Peyer's patch (tissue), 4 donors: ENCODE data around the gene CDC34.

Experiments
- POLR2A ChIP-seq, 2 donors: fragments of 450-650 bp; IDR thresholded peaks; one replicate each; pipeline ENCODE4 v1.5.1; 2017; ENCODE audit warnings: antibody characterized with exemption in 2 of 2, mild to moderate bottlenecking in 2 of 2, moderate library complexity in 2 of 2
- TF ChIP-seq, protein P1 (sequence below), 6 experiments: fragments of 450-650 bp in 4 of 6; fragments of 200-600 bp in 2 of 6; sonication (generic) in 1 of 6; IDR thresholded peaks; one replicate each; pipeline ENCODE4 v1.5.1; 2017 to 2019; ENCODE audit warnings: antibody characterized with exemption in 6 of 6, mild to moderate bottlenecking in 3 of 6, moderate library complexity in 1 of 6

DNA sequence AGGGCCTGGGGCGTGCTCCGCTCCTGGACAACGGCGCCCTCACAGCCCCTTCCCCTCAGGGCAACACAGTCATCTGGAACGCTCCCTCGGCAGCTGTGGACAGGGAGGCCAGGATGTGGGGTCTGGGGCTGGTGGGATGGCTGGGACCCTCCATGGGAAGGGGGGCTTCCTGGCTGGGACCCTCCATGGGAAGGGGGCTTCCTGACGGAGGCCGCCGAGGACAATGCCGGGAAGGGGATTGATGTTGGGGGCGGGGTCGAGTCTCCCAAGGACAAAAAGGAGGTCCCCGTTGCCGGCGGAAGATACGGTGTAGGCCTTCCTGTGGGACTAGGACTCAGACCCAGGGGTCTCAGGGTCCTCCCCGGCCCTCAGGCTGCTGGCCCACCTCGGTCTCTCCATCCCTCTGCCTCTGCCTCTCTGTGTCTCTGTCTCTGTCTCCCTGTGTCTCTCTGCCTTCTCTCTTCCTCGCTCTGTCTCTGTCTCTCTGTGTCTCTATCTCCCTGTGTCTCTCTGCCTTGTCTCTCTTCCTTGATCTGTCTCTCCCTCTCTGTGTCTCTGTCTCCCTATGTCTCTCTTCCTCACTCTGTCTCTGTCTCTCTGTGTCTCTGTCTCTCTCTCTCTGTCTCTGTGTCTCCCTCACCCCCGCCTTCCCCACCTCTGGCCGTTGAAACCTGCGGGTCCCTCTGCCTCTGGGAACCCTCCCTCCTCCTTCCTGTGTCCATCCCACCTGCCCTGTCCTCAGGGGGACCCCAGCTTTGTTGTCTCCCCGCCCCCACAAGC lies 38.0 kb upstream of the CDC34 start:
- TF ChIP-seq, protein P1, sequence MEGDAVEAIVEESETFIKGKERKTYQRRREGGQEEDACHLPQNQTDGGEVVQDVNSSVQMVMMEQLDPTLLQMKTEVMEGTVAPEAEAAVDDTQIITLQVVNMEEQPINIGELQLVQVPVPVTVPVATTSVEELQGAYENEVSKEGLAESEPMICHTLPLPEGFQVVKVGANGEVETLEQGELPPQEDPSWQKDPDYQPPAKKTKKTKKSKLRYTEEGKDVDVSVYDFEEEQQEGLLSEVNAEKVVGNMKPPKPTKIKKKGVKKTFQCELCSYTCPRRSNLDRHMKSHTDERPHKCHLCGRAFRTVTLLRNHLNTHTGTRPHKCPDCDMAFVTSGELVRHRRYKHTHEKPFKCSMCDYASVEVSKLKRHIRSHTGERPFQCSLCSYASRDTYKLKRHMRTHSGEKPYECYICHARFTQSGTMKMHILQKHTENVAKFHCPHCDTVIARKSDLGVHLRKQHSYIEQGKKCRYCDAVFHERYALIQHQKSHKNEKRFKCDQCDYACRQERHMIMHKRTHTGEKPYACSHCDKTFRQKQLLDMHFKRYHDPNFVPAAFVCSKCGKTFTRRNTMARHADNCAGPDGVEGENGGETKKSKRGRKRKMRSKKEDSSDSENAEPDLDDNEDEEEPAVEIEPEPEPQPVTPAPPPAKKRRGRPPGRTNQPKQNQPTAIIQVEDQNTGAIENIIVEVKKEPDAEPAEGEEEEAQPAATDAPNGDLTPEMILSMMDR (IDR thresholded peaks at IDR 0.05), result no peak
- no peak for TF ChIP-seq POLR2A (IDR thresholded peaks at IDR 0.05)
